Stimulated activated CD4-positive, alpha-beta T cell treated with anti-CD3 and anti-CD28 coated beads, Interleukin-2, amount 100 ng/mL, for 48 hours (primary cell): ENCODE data around the gene NSUN3.

Source experiments
- DNase-seq, 2 donors: peaks; one replicate each; pipeline ENCODE4 v3.0.0-alpha.2; 2020

Gene NSUN3

GRCh38 chr3:94132777-94133176 is 69.9 kb downstream of the NSUN3 start:
- DNase-seq: no peak

GRCh38 chr3:94136133-94136532 is 73.3 kb downstream of the NSUN3 start:
- no peak for DNase-seq

GRCh38 chr3:94137377-94137776 is 74.5 kb downstream of the NSUN3 start:
- no peak for DNase-seq

GRCh38 chr3:94146455-94146854 is 83.6 kb downstream of the NSUN3 start:
- DNase-seq: no peak

- DNase-seq: no peak
Measured at GRCh38 chr3:94147012-94147411, 84.2 kb downstream of the NSUN3 start.

- DNase-seq: no peak
Measured at GRCh38 chr3:94150113-94150512, 87.3 kb downstream of the NSUN3 start.

GRCh38 chr3:94156626-94157025 is 93.8 kb downstream of the NSUN3 start:
- DNase-seq: no peak

GRCh38 chr3:94158512-94158911 is 95.7 kb downstream of the NSUN3 start:
- no peak for DNase-seq

- no peak for DNase-seq
Measured at GRCh38 chr3:94159062-94159828, 96.4 kb downstream of the NSUN3 start.

- DNase-seq: peak in 1 of 2 donors; percentile 1
Measured at GRCh38 chr3:94162700-94163099, 99.8 kb downstream of the NSUN3 start.

GRCh38 chr3:94167346-94167745 is 104.5 kb downstream of the NSUN3 start:
- DNase-seq: no peak

GRCh38 chr3:94167796-94168195 is 104.9 kb downstream of the NSUN3 start:
- DNase-seq: no peak

- DNase-seq: no peak
Measured at GRCh38 chr3:94171954-94172353, 109.1 kb downstream of the NSUN3 start.

GRCh38 chr3:94172695-94173310 is 109.9 kb downstream of the NSUN3 start:
- DNase-seq: no peak

- DNase-seq: no peak
Measured at GRCh38 chr3:94173673-94174434, 111.0 kb downstream of the NSUN3 start.

GRCh38 chr3:94175677-94176076 is 112.8 kb downstream of the NSUN3 start:
- no peak for DNase-seq

GRCh38 chr3:94176988-94177745 is 114.3 kb downstream of the NSUN3 start:
- DNase-seq: no peak
